ENCODE measurements around the gene CDS2. TPM values are rescaled to one million over a fixed set of nuclear protein-coding genes. Genes with fewer than 3 reads are reported as not detected.

CDS2 gene
- total and polyA plus RNA-seq, 10 of the 15 experiments (the other 5 are each of a cell fraction or from before 2014, with no cell fraction given), result 11.5 to 94.7 (median 23.1) TPM

GRCh38 chr20:5113615-5113986, 13.2 kb upstream of the CDS2 start:
- peak; percentile 1; the same call in 1 of the 3 replicates for ATAC-seq
- SMC1A ChIA-PET (ENCODE audit: uncharacterized antibody, unreplicated experiment), result interaction anchor here (1.1 to 5.8 kb wide), 4 partner anchors 13 to 205 kb away, joined by 3 to 43 read pairs (median 6); partner anchors contain the start of gene CDS2
- in situ Hi-C loops (cut with MboI), result no loop called here
- CTCF ChIA-PET, result no interaction called here
- Histone ChIP-seq H3K4me2 (ENCODE audit: control insufficient read depth, insufficient read depth) (peak overlapping the region; percentile 73), H3K9ac (ENCODE audit: control insufficient read depth, insufficient read depth, low read length) (peak overlapping the region; percentile 96), H3K4me1 (ENCODE audit: control insufficient read depth, insufficient read depth, low read length) (peaks cover 14% of the 10 kb centered on the region; the same call in 1 of the 2 replicates), H3K4me3 (peak overlapping the region; percentile 97), H3K9me3 (replicated peaks; ENCODE audit: control insufficient read depth, insufficient read depth, low read length) (no peaks in the 10 kb centered on the region), H3K27me3 (replicated peaks in 1 of 2; ENCODE audit: control insufficient read depth in 2 of 2, insufficient read depth in 2 of 2, low read length in 1 of 2) (no peaks in the 10 kb centered on the region), H2AFZ (ENCODE audit: control insufficient read depth, low read depth, low read length) (peak overlapping the region; percentile 92), H3K27ac (ENCODE audit: control insufficient read depth, insufficient read depth) (peak overlapping the region; percentile 79), H4K20me1 (ENCODE audit: control insufficient read depth, insufficient read depth) (no peaks in the 10 kb centered on the region), H3K79me2 (ENCODE audit: control insufficient read depth, insufficient read depth, low read length) (peaks cover 49% of the 10 kb centered on the region), H3K36me3 (ENCODE audit: control insufficient read depth in 2 of 2, insufficient read depth in 2 of 2, low read length in 1 of 2) (peaks cover 2 to 24% of the 10 kb centered on the region in 2 experiments)
- no TSS peak for BruUV-seq (replicated peaks)
- 42% methylated on average over 3 of the region's 3 CpGs for WGBS (ENCODE audit: insufficient coverage, insufficient replicate concordance, low lambda C conversion rate, missing lambda C conversion rate)
- RAD21 ChIA-PET (ENCODE audit: unreplicated experiment), result no interaction called here
- intact Hi-C loops (cut with micrococcal nuclease; ENCODE audit: unreplicated experiment), result no loop called here
- TF ChIP-seq BMI1 (IDR thresholded peaks at IDR 0.05; ENCODE audit: borderline replicate concordance), result 0 out of 2 replicates have a peak, but pooled peaks have one; percentile 20
- no peak for TF ChIP-seq SMC3 (IDR thresholded peaks at IDR 0.05; ENCODE audit: borderline replicate concordance, low read length)
- TF ChIP-seq ZBED1 (IDR thresholded peaks at IDR 0.05; ENCODE audit: borderline replicate concordance), result peak; percentile 6
- no peak for TF ChIP-seq FOXK2 (IDR thresholded peaks at IDR 0.05)
- POLR2A ChIA-PET, result interaction anchor here (1.3 kb wide), 1 partner anchor 79 kb away, joined by 9 read pairs; no protein-coding TSS in a partner anchor
- no peak for DNase-seq (ENCODE audit: low read depth, low spot score)
- no peak for FAIRE-seq

- Histone ChIP-seq H3K4me1 (ENCODE audit: control insufficient read depth, insufficient read depth, low read length) (peaks cover 14% of the 10 kb centered on the region; the same call in 1 of the 2 replicates), H4K20me1 (ENCODE audit: control insufficient read depth, insufficient read depth) (no peaks in the 10 kb centered on the region), H3K79me2 (ENCODE audit: control insufficient read depth, insufficient read depth, low read length) (peaks cover 57% of the 10 kb centered on the region), H2AFZ (ENCODE audit: control insufficient read depth, low read depth, low read length) (no peak overlapping the region), H3K4me3 (no peak overlapping the region), H3K36me3 (ENCODE audit: control insufficient read depth in 2 of 2, insufficient read depth in 2 of 2, low read length in 1 of 2) (peaks cover 2 to 24% of the 10 kb centered on the region in 2 experiments), H3K27me3 (replicated peaks in 1 of 2; ENCODE audit: control insufficient read depth in 2 of 2, insufficient read depth in 2 of 2, low read length in 1 of 2) (no peaks in the 10 kb centered on the region), H3K27ac (ENCODE audit: control insufficient read depth, insufficient read depth) (no peak overlapping the region), H3K4me2 (ENCODE audit: control insufficient read depth, insufficient read depth) (no peak overlapping the region), H3K9me3 (replicated peaks; ENCODE audit: control insufficient read depth, insufficient read depth, low read length) (no peaks in the 10 kb centered on the region), H3K9ac (ENCODE audit: control insufficient read depth, insufficient read depth, low read length) (no peak overlapping the region; the same call in 1 of the 2 replicates)
- ChIA-PET CTCF (interaction anchor here (1.1 to 1.8 kb wide), 6 partner anchors 19 to 380 kb away, joined by 3 to 8 read pairs (median 3); no protein-coding TSS in a partner anchor), RAD21 (ENCODE audit: unreplicated experiment) (no interaction called here), SMC1A (ENCODE audit: uncharacterized antibody, unreplicated experiment) (interaction anchor here (0.9 to 5.8 kb wide), 9 partner anchors 12 to 377 kb away, joined by 3 to 43 read pairs (median 4); partner anchors contain the start of gene CDS2), POLR2A (interaction anchor here (1.1 to 1.3 kb wide), 2 partner anchors 59 to 78 kb away, joined by 3 to 9 read pairs; no protein-coding TSS in a partner anchor)
- TF ChIP-seq LARP7 (IDR thresholded peaks at IDR 0.05) (no peak), SMAD5 (IDR thresholded peaks at IDR 0.05; ENCODE audit: low read depth) (no peak), STAT1 (conservative IDR thresholded peaks at IDR 0.05) (no peak)
- TF ChIP-seq, protein P1, sequence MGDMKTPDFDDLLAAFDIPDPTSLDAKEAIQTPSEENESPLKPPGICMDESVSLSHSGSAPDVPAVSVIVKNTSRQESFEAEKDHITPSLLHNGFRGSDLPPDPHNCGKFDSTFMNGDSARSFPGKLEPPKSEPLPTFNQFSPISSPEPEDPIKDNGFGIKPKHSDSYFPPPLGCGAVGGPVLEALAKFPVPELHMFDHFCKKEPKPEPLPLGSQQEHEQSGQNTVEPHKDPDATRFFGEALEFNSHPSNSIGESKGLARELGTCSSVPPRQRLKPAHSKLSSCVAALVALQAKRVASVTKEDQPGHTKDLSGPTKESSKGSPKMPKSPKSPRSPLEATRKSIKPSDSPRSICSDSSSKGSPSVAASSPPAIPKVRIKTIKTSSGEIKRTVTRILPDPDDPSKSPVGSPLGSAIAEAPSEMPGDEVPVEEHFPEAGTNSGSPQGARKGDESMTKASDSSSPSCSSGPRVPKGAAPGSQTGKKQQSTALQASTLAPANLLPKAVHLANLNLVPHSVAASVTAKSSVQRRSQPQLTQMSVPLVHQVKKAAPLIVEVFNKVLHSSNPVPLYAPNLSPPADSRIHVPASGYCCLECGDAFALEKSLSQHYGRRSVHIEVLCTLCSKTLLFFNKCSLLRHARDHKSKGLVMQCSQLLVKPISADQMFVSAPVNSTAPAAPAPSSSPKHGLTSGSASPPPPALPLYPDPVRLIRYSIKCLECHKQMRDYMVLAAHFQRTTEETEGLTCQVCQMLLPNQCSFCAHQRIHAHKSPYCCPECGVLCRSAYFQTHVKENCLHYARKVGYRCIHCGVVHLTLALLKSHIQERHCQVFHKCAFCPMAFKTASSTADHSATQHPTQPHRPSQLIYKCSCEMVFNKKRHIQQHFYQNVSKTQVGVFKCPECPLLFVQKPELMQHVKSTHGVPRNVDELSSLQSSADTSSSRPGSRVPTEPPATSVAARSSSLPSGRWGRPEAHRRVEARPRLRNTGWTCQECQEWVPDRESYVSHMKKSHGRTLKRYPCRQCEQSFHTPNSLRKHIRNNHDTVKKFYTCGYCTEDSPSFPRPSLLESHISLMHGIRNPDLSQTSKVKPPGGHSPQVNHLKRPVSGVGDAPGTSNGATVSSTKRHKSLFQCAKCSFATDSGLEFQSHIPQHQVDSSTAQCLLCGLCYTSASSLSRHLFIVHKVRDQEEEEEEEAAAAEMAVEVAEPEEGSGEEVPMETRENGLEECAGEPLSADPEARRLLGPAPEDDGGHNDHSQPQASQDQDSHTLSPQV (IDR thresholded peaks at IDR 0.05), result no peak
- intact Hi-C loops (cut with micrococcal nuclease; ENCODE audit: unreplicated experiment) (no loop called here), in situ Hi-C loops (cut with MboI) (no loop called here)
- ATAC-seq (no peak), DNase-seq (ENCODE audit: low read depth, low spot score) (no peak), FAIRE-seq (no peak)
- 0% methylated on average over 3 of the region's 3 CpGs for WGBS (ENCODE audit: insufficient coverage, insufficient replicate concordance, low lambda C conversion rate, missing lambda C conversion rate)
- BruUV-seq (replicated peaks), result no TSS peak
Observed at GRCh38 chr20:5114403-5114802, 12.4 kb upstream of the CDS2 start.

All from GM12878 (cell line).